ENCODE data around the gene TRIM33. TPM values are rescaled to one million over a fixed set of nuclear protein-coding genes. Genes with fewer than 3 reads are reported as not detected.
A peak's percentile ranks its signal among the peaks of the same experiment; 100 is the strongest.
"Not testable (repeated sequence)": the region's sequence is repeated elsewhere in the genome, so short reads cannot be mapped to it uniquely, and the experiment has no call there.

The TRIM33 gene
- total RNA-seq, 2 experiments from 2014 or later: 43.8 to 45.6 TPM

- Mint-ChIP-seq H3K4me3 (peak overlapping the region; percentile 6), H3K36me3 (peaks cover 45% of the 10 kb centered on the region), H3K27ac (peak overlapping the region; percentile 26), H3K4me1 (peaks cover 58% of the 10 kb centered on the region), H3K27me3 (no peaks in the 10 kb centered on the region), H3K9me3 (no peaks in the 10 kb centered on the region)
- POLR2A ChIA-PET: no interaction called here
- DNase-seq (no peak), ATAC-seq (ENCODE audit: low read depth) (no peak)
Observed at GRCh38 chr1:114505148-114505561, 5.8 kb downstream of the TRIM33 start.

- peaks cover 50% of the 10 kb centered on the region for H3K4me1 Mint-ChIP-seq
- peak overlapping the region; percentile 69 for H3K27ac Mint-ChIP-seq
- DNase-seq (no peak), ATAC-seq (ENCODE audit: low read depth) (no peak)
- no peaks in the 10 kb centered on the region for H3K27me3 Mint-ChIP-seq
- peaks cover 46% of the 10 kb centered on the region for H3K36me3 Mint-ChIP-seq
- peak overlapping the region; percentile 60 for H3K4me3 Mint-ChIP-seq
- POLR2A ChIA-PET: interaction anchor here (1.4 kb wide), 1 partner anchor 8 kb away, joined by 8 read pairs; no protein-coding TSS in a partner anchor
- peaks cover 1% of the 10 kb centered on the region for H3K9me3 Mint-ChIP-seq
Observed at GRCh38 chr1:114503916-114504422, 7.0 kb downstream of the TRIM33 start.

- ATAC-seq (ENCODE audit: low read depth) (no peak), DNase-seq (no peak)
- Mint-ChIP-seq H3K27me3 (no peaks in the 10 kb centered on the region), H3K27ac (peak overlapping the region; percentile 2), H3K4me1 (peaks cover 39% of the 10 kb centered on the region), H3K9me3 (peaks cover 3% of the 10 kb centered on the region), H3K36me3 (peaks cover 52% of the 10 kb centered on the region), H3K4me3 (no peak overlapping the region)
- POLR2A ChIA-PET: no interaction called here
Observed at GRCh38 chr1:114502080-114502479, 8.9 kb downstream of the TRIM33 start.

- no peak overlapping the region for H3K27ac Mint-ChIP-seq
- peaks cover 24% of the 10 kb centered on the region for H3K4me1 Mint-ChIP-seq
- DNase-seq (no peak), ATAC-seq (ENCODE audit: low read depth) (no peak)
- peaks cover 3% of the 10 kb centered on the region for H3K9me3 Mint-ChIP-seq
- POLR2A ChIA-PET: no interaction called here
- no peak overlapping the region for H3K4me3 Mint-ChIP-seq
- H3K36me3 Mint-ChIP-seq: peaks cover 36% of the 10 kb centered on the region
- H3K27me3 Mint-ChIP-seq: no peaks in the 10 kb centered on the region
Observed at GRCh38 chr1:114499478-114499877, 11.5 kb downstream of the TRIM33 start.

DNA sequence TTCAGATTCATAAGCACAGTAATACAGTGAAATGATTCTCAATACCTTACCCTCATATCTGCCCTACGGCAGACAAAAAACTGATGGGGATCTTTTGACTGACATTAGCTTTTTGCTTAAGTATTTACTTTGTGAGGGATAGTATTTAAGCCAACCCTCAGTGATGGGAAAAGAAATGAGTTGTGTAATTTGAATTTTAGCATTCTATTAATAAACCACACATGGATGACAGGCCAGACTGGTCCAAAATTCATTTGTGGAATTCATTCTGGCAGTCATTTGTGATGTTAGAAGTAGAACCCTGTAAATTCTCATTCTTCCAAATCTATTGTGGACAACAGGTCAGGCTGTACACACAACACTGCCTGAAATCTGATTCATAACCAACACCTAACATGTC, 14.9 kb downstream of the TRIM33 start:
- no peaks in the 10 kb centered on the region for H3K27me3 Mint-ChIP-seq
- H3K9me3 Mint-ChIP-seq: peaks cover 14% of the 10 kb centered on the region
- ATAC-seq (ENCODE audit: low read depth): no peak
- H3K36me3 Mint-ChIP-seq: peaks cover 38% of the 10 kb centered on the region
- H3K27ac Mint-ChIP-seq: no peak overlapping the region
- no peak overlapping the region for H3K4me3 Mint-ChIP-seq
- peaks cover 9% of the 10 kb centered on the region for H3K4me1 Mint-ChIP-seq
- DNase-seq: no peak
- POLR2A ChIA-PET: no interaction called here

GRCh38 chr1:114495486-114495885, 15.5 kb downstream of the TRIM33 start:
- no peak for ATAC-seq (ENCODE audit: low read depth)
- H3K9me3 Mint-ChIP-seq: peaks cover 14% of the 10 kb centered on the region
- POLR2A ChIA-PET: no interaction called here
- H3K36me3 Mint-ChIP-seq: peaks cover 38% of the 10 kb centered on the region
- peaks cover 12% of the 10 kb centered on the region for H3K4me1 Mint-ChIP-seq
- H3K27me3 Mint-ChIP-seq: no peaks in the 10 kb centered on the region
- DNase-seq: no peak
- no peak overlapping the region for H3K27ac Mint-ChIP-seq
- no peak overlapping the region for H3K4me3 Mint-ChIP-seq

DNA sequence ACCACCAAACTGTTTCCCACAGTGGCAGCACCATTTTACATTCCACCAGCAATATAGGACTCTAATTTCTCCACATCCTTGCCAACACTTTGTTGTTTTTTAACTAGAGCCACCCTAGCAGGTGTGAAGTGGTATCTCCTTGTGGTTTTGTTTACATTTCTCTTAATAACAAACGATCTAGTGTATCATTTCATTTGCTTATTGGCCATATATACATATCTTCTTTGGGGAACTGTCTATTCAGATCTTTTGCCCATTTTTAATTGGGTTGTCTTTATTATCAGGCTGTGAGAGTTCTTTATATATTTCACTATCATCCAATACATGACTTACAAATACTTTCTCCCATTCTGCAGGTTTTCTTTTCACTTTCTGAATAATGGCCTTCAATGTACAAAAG, 18.0 kb downstream of the TRIM33 start:
- DNase-seq (no peak), ATAC-seq (ENCODE audit: low read depth) (no peak)
- POLR2A ChIA-PET: no interaction called here
- Mint-ChIP-seq H3K36me3 (peaks cover 27% of the 10 kb centered on the region), H3K9me3 (peaks cover 11% of the 10 kb centered on the region), H3K27me3 (no peaks in the 10 kb centered on the region), H3K4me3 (no peak overlapping the region), H3K27ac (no peak overlapping the region), H3K4me1 (peaks cover 22% of the 10 kb centered on the region)

DNA sequence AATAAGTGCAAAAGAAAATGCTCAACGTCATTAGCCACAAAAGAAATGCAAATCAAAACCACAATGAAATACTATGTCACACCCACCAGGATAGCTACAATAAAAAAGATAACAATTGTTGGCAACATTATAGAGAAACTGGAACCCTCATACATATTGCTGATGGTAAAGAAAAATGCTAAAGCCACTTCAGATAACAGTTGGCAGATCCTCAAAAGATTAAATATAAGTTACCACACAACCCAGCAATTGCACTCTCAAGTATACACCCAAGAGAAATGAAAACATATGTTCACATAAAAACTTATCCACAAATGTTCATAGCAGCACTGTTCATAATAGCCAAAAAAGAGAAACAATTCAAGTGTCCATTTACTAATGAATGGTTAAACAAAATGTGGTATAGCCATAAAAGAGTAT, 20.7 kb downstream of the TRIM33 start:
- POLR2A ChIA-PET: no interaction called here
- Mint-ChIP-seq H3K4me1 (peaks cover 23% of the 10 kb centered on the region), H3K36me3 (peaks cover 30% of the 10 kb centered on the region), H3K27me3 (no peaks in the 10 kb centered on the region), H3K9me3 (peaks cover 14% of the 10 kb centered on the region), H3K4me3 (no peak overlapping the region), H3K27ac (no peak overlapping the region)
- DNase-seq: no peak
- ATAC-seq (ENCODE audit: low read depth): no peak

GRCh38 chr1:114488739-114489138, 22.3 kb downstream of the TRIM33 start:
- POLR2A ChIA-PET: no interaction called here
- DNase-seq (no peak), ATAC-seq (ENCODE audit: low read depth) (no peak)
- Mint-ChIP-seq H3K36me3 (peaks cover 24% of the 10 kb centered on the region), H3K9me3 (peaks cover 10% of the 10 kb centered on the region), H3K4me1 (peaks cover 23% of the 10 kb centered on the region), H3K4me3 (no peak overlapping the region), H3K27ac (no peak overlapping the region), H3K27me3 (no peaks in the 10 kb centered on the region)

DNA sequence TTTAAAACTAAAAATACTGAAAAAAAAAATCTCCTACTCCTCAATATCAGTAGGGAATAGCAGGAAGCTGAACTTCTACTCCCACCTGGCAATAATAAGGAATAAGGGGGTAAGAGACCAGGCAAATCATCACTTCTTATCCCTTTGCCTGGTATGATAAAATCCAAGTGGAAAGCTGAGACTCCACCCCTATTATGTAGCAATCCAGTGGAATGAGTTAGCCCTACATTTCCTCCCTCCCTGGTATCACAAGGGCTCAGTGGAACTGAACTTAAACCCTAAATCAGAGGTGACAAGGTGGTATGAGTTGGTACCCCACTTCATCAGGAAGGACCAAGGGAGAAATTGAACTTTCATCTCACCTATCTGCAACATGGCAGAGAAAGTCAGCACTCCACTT, 25.7 kb downstream of the TRIM33 start:
- Mint-ChIP-seq H3K27ac (no peak overlapping the region), H3K36me3 (peaks cover 26% of the 10 kb centered on the region), H3K27me3 (no peaks in the 10 kb centered on the region), H3K9me3 (peaks cover 5% of the 10 kb centered on the region), H3K4me3 (no peak overlapping the region), H3K4me1 (peaks cover 23% of the 10 kb centered on the region)
- POLR2A ChIA-PET: no interaction called here
- ATAC-seq (ENCODE audit: low read depth) (no peak), DNase-seq (no peak)

DNA sequence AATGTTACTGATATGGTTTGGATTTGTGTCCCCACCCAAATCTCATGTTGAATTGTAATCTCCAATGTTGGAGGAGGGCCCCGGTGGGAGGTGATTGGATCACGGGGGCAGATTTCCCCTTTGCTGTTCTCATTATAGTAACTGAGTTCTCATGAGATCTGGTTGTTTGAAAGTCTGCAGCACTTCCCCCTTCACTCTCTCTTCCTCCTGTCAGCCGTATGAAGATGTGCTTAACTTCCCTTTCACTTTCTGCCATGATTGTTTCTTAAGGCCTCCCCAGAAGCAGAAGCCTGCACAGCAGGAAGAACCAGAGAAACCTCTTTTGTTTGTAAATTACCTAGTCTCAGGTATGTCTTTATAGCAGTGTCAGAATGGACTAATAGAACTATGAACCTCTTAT, 28.4 kb downstream of the TRIM33 start:
- H3K4me3 Mint-ChIP-seq: peak overlapping the region; percentile 36
- no peaks in the 10 kb centered on the region for H3K27me3 Mint-ChIP-seq
- DNase-seq (no peak), ATAC-seq (ENCODE audit: low read depth) (peak; percentile 93)
- H3K27ac Mint-ChIP-seq: peak overlapping the region; percentile 88
- POLR2A ChIA-PET: interaction anchor here (1.2 to 1.6 kb wide), 2 partner anchors 15 to 28 kb away, joined by 3 to 9 read pairs; partner anchors contain the start of gene TRIM33
- peaks cover 13% of the 10 kb centered on the region for H3K4me1 Mint-ChIP-seq
- H3K36me3 Mint-ChIP-seq: peaks cover 39% of the 10 kb centered on the region
- peaks cover 9% of the 10 kb centered on the region for H3K9me3 Mint-ChIP-seq

DNA sequence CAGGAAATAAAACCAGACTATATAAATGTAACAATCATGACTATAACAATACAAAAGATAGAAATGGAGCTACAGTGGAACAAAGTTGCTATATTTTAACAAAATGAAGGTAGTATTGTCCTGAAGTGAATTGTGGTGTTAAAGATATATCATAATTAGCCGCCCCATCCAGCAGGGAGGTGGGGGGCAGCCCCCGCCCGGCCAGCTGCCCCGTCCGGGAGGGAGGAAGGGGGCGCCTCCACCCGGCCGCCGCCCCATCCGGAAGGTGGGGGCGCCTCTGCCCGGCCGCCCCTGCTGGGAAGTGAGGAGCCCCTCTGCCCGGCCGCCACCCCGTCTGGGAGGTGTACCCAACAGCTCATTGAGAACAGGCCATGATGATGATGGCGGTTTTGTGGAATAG, 31.4 kb downstream of the TRIM33 start:
- H3K27ac Mint-ChIP-seq; DNase-seq; H3K27me3 Mint-ChIP-seq; H3K9me3 Mint-ChIP-seq; ATAC-seq (ENCODE audit: low read depth); H3K4me3 Mint-ChIP-seq; POLR2A ChIA-PET: not testable (repeated sequence)
- peaks cover 18% of the 10 kb centered on the region for H3K4me1 Mint-ChIP-seq
- H3K36me3 Mint-ChIP-seq: peaks cover 29% of the 10 kb centered on the region

DNA sequence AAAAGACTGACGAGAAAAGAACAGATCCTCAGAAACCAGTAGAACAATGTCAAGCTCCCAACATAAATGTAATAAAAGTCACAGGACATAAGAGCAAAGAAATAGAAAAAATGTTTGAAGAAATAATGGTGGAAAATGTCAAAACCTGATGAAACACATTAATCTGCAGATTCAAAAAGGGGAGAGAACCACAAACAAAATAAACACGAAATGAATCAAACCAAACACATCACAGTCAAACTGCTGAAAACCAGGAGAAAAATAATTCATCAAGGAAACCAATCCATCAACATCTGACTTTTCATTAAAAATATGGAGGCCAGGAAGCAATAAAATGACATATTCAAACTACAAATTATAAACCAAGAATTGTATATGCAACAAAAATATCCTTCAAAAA, 31.9 kb downstream of the TRIM33 start:
- Mint-ChIP-seq H3K9me3 (peaks cover 6% of the 10 kb centered on the region), H3K4me3 (no peak overlapping the region), H3K4me1 (peaks cover 18% of the 10 kb centered on the region), H3K36me3 (peaks cover 29% of the 10 kb centered on the region), H3K27ac (no peak overlapping the region), H3K27me3 (no peaks in the 10 kb centered on the region)
- DNase-seq: no peak
- POLR2A ChIA-PET: no interaction called here
- ATAC-seq (ENCODE audit: low read depth): no peak

DNA sequence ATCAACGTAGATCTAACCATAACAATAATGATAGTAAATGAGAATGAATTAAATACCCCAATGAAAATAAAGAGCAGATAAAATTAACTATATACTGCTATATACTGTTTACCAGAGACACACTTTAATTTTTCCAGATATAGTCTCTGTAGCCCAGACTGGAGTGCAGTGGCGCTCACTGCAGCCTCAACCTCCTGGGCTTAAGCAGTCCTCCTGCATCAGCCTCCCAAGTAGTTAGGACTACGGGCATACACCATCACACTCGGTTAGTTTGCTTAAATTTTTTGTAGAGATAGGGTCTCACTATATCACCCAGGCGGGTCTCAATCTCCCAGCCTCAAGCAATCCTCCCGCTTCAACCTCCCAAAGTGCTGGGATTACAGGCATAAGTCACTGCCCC, 37.2 kb downstream of the TRIM33 start:
- H3K9me3 Mint-ChIP-seq: peaks cover 3% of the 10 kb centered on the region
- H3K36me3 Mint-ChIP-seq: peaks cover 23% of the 10 kb centered on the region
- no peak overlapping the region for H3K27ac Mint-ChIP-seq
- no peaks in the 10 kb centered on the region for H3K27me3 Mint-ChIP-seq
- H3K4me1 Mint-ChIP-seq: peaks cover 14% of the 10 kb centered on the region
- ATAC-seq (ENCODE audit: low read depth) (no peak), DNase-seq (no peak)
- POLR2A ChIA-PET: no interaction called here
- H3K4me3 Mint-ChIP-seq: no peak overlapping the region

DNA sequence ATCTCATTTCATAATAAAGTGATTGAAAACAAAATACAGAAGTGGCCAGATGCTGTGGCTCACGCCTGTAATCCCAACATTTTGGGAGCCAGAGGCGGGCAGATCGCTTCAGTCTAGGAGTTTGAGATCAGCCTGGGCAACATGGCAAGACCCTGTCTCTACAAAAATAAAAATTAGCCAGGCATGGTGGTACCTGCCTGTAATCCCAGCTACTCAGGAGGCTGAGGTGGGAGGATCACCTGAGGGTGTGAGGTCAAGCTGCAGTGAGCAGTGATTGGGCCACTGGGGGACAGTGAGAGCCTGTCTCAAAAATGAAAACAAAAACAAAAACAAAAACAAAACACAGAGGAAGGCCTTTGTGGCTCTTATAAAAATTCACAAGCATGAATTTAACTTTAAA, 38.6 kb downstream of the TRIM33 start:
- H3K4me1 Mint-ChIP-seq: peaks cover 27% of the 10 kb centered on the region
- POLR2A ChIA-PET: no interaction called here
- ATAC-seq (ENCODE audit: low read depth): no peak
- no peak overlapping the region for H3K27ac Mint-ChIP-seq
- DNase-seq: no peak
- H3K4me3 Mint-ChIP-seq: no peak overlapping the region
- H3K27me3 Mint-ChIP-seq: no peaks in the 10 kb centered on the region
- H3K9me3 Mint-ChIP-seq: peaks cover 3% of the 10 kb centered on the region
- peaks cover 19% of the 10 kb centered on the region for H3K36me3 Mint-ChIP-seq

Measured in activated naive CD8-positive, alpha-beta T cell treated with anti-CD3 and anti-CD28 coated beads, Interleukin-2, amount 10 ng/mL, durations not matched to agents 7 days and 5 days (primary cell).